ENCODE measurements around the gene TBX18. TPM values are rescaled to one million over a fixed set of nuclear protein-coding genes. Genes with fewer than 3 reads are reported as not detected.

TBX18 gene
- total and polyA plus RNA-seq, 4 experiments from 2014 or later = not detected

DNA sequence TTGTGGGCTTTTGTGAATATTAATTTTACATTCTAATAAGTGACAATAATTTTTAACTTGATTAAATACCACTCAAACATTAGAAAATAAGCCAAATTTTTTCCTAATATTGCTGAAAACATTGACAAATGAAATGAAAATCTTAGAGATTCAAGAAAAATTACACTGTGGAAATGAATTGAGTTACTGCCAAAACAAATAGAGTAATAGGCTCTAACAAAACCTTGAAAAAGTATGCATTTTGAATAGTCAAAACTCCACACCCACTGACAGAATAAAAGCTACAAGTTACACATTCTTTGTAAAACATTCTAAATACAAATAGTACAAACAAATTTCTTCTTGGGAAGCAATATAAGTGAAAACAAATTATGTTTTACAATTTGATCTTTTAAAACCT is 5.9 kb downstream of the TBX18 start:
- no peak overlapping the region for H3K27ac ChIP-seq (ENCODE audit: low read depth, low read length)
- Mint-ChIP-seq H3K36me3 (no peaks in the 10 kb centered on the region), H3K4me1 (no peaks in the 10 kb centered on the region), H3K9me3 (no peaks in the 10 kb centered on the region), H3K27ac (no peak overlapping the region), H3K27me3 (peaks cover 0 to 14% of the 10 kb centered on the region in 2 donors), H3K4me3 (no peak overlapping the region)
- intact Hi-C loops (cut with micrococcal nuclease) = no loop called here
- no peak for DNase-seq
- H3K36me3 ChIP-seq (ENCODE audit: insufficient read depth, low read length) = no peaks in the 10 kb centered on the region
- CTCF ChIA-PET (ENCODE audit: partially characterized antibody) = no interaction called here
- no peaks in the 10 kb centered on the region for H3K9me3 ChIP-seq (ENCODE audit: control insufficient read depth in 1 of 2, low read length in 2 of 2)
- H3K4me1 ChIP-seq (ENCODE audit: insufficient read depth, low read length) = no peaks in the 10 kb centered on the region
- POLR2A ChIA-PET (ENCODE audit: partially characterized antibody) = no interaction called here
- H3K27me3 ChIP-seq (ENCODE audit: insufficient read depth, low read length) = no peaks in the 10 kb centered on the region
- no peak overlapping the region for H3K4me3 ChIP-seq (ENCODE audit: low read length in 2 of 2)

DNA sequence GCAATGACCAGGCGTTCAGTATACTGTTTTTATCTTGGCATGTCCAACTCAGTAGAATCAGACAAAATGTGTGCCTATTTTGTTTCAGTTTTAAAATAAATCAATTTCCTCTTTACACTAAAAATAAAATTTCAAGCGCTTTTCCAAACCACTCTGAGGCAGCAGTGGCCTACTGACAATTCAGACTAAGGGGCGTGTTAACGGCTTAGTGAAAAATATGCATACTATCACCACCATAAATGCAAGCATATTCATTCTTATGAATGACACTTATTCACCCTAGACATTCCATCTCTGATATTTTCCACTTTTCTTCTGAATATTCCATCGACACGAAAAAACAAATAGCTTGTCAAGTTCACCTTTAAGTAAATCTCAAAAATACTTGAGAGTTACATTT is 7.5 kb downstream of the TBX18 start:
- Histone ChIP-seq H3K9me3 (ENCODE audit: control insufficient read depth in 1 of 2, low read length in 2 of 2) (no peaks in the 10 kb centered on the region), H3K36me3 (ENCODE audit: insufficient read depth, low read length) (no peaks in the 10 kb centered on the region), H3K27ac (ENCODE audit: low read depth, low read length) (no peak overlapping the region), H3K4me1 (ENCODE audit: insufficient read depth, low read length) (no peaks in the 10 kb centered on the region), H3K4me3 (ENCODE audit: low read length in 2 of 2) (no peak overlapping the region), H3K27me3 (ENCODE audit: insufficient read depth, low read length) (no peaks in the 10 kb centered on the region)
- ChIA-PET POLR2A (ENCODE audit: partially characterized antibody) (no interaction called here), CTCF (ENCODE audit: partially characterized antibody) (no interaction called here)
- H3K9me3 Mint-ChIP-seq = no peaks in the 10 kb centered on the region
- no peak overlapping the region for H3K4me3 Mint-ChIP-seq
- DNase-seq = no peak
- no peak overlapping the region for H3K27ac Mint-ChIP-seq
- H3K36me3 Mint-ChIP-seq = no peaks in the 10 kb centered on the region
- H3K27me3 Mint-ChIP-seq = peaks cover 0 to 7% of the 10 kb centered on the region in 2 donors
- intact Hi-C loops (cut with micrococcal nuclease) = no loop called here
- H3K4me1 Mint-ChIP-seq = no peaks in the 10 kb centered on the region

DNA sequence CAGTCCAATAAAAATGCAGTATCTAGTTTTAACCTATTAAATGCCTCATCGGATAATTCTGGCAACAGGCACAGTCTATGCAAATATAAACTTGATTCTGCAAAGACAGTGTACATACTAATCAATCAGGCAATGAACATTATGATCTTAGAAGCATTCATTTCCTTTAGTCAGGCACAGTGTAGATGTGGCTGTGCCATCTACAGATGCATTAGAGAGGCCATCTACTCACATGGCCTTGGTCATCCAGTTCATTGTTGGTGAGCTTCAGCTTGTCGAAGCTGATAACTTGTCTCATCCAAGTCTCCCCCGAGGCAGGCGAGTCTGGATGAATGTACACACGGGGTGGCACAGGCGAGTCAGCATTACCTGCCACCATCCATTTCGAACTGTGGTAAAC is 7.9 kb downstream of the TBX18 start:
- POLR2A ChIA-PET (ENCODE audit: partially characterized antibody) = no interaction called here
- H3K27me3 Mint-ChIP-seq = peaks cover 0 to 6% of the 10 kb centered on the region in 2 donors
- no peak overlapping the region for H3K4me3 ChIP-seq (ENCODE audit: low read length in 2 of 2)
- H3K9me3 ChIP-seq (ENCODE audit: control insufficient read depth in 1 of 2, low read length in 2 of 2) = no peaks in the 10 kb centered on the region
- DNase-seq = no peak
- H3K9me3 Mint-ChIP-seq = no peaks in the 10 kb centered on the region
- no peak overlapping the region for H3K4me3 Mint-ChIP-seq
- CTCF ChIA-PET (ENCODE audit: partially characterized antibody) = no interaction called here
- no peak overlapping the region for H3K27ac ChIP-seq (ENCODE audit: low read depth, low read length)
- no peaks in the 10 kb centered on the region for H3K36me3 Mint-ChIP-seq
- no peaks in the 10 kb centered on the region for H3K27me3 ChIP-seq (ENCODE audit: insufficient read depth, low read length)
- no peak overlapping the region for H3K27ac Mint-ChIP-seq
- H3K36me3 ChIP-seq (ENCODE audit: insufficient read depth, low read length) = no peaks in the 10 kb centered on the region
- intact Hi-C loops (cut with micrococcal nuclease) = no loop called here
- no peaks in the 10 kb centered on the region for H3K4me1 ChIP-seq (ENCODE audit: insufficient read depth, low read length)
- no peaks in the 10 kb centered on the region for H3K4me1 Mint-ChIP-seq

DNA sequence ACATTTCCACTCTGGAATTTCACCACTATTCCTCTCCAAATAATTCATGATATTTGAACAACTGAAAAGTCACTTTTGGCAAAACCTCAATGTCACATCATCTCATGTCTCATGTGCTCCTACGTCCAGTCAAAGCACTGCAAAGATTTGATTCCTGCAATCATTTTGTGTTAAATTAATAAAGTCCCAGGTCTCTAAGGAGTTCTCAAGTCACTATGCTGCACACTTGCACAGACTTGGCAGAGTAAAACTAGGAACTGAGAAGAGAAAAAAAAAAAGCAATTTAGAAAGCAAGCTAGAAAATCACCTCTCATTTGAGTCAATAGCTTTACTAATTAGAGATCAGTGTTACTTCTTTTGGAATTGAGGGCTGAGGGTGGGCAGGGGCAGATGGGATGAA is 11.2 kb downstream of the TBX18 start:
- Mint-ChIP-seq H3K4me3 (no peak overlapping the region), H3K27ac (no peak overlapping the region), H3K27me3 (peaks cover 0 to 4% of the 10 kb centered on the region in 2 donors), H3K9me3 (no peaks in the 10 kb centered on the region), H3K36me3 (no peaks in the 10 kb centered on the region), H3K4me1 (no peaks in the 10 kb centered on the region)
- ChIA-PET CTCF (ENCODE audit: partially characterized antibody) (no interaction called here), POLR2A (ENCODE audit: partially characterized antibody) (no interaction called here)
- H3K27ac ChIP-seq (ENCODE audit: low read depth, low read length) = no peak overlapping the region
- no peaks in the 10 kb centered on the region for H3K36me3 ChIP-seq (ENCODE audit: insufficient read depth, low read length)
- no peaks in the 10 kb centered on the region for H3K9me3 ChIP-seq (ENCODE audit: control insufficient read depth in 1 of 2, low read length in 2 of 2)
- H3K4me1 ChIP-seq (ENCODE audit: insufficient read depth, low read length) = no peaks in the 10 kb centered on the region
- DNase-seq = no peak
- H3K4me3 ChIP-seq (ENCODE audit: low read length in 2 of 2) = no peak overlapping the region
- intact Hi-C loops (cut with micrococcal nuclease) = no loop called here
- no peaks in the 10 kb centered on the region for H3K27me3 ChIP-seq (ENCODE audit: insufficient read depth, low read length)

DNA sequence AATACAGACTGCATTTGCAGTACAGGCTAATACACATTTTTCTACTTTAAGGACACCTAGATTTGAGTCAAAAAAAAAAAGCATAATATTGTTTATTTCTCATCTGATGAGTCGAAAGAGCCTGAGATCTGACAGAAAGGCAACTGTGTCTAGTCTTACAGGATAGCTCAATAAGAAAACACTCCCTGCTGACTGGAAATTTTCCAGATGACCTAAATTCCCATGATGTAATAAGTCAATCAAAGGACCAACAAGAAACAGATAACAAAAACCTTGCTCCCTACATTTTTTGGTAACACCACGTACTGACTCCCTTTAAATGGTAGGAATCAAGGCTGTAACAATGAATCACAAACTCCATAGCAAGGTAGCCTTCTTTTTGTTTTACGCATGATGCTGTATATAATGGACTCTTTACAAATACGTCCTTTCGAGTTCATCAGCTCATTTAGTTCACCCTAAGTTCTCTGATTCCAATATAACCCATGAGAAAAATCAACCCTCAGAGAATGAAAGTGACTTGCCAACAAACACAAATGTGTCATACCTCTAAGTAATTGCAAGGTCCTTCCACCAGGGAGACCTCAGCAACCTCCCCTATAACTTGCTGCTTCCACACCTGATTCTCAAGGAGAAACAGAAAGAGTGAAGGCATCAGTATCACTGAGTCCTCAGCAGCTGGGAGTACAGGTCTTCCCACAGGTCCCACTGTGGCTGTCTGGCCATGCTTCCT is 12.1 kb downstream of the TBX18 start:
- Mint-ChIP-seq H3K4me3 (no peak overlapping the region), H3K27me3 (peaks cover 0 to 3% of the 10 kb centered on the region in 2 donors), H3K36me3 (no peaks in the 10 kb centered on the region), H3K4me1 (no peaks in the 10 kb centered on the region), H3K27ac (no peak overlapping the region), H3K9me3 (no peaks in the 10 kb centered on the region)
- no peak overlapping the region for H3K27ac ChIP-seq (ENCODE audit: low read depth, low read length)
- intact Hi-C loops (cut with micrococcal nuclease) = no loop called here
- no peaks in the 10 kb centered on the region for H3K27me3 ChIP-seq (ENCODE audit: insufficient read depth, low read length)
- DNase-seq = no peak
- no peaks in the 10 kb centered on the region for H3K36me3 ChIP-seq (ENCODE audit: insufficient read depth, low read length)
- H3K4me3 ChIP-seq (ENCODE audit: low read length in 2 of 2) = no peak overlapping the region
- POLR2A ChIA-PET (ENCODE audit: partially characterized antibody) = no interaction called here
- CTCF ChIA-PET (ENCODE audit: partially characterized antibody) = no interaction called here
- H3K9me3 ChIP-seq (ENCODE audit: control insufficient read depth in 1 of 2, low read length in 2 of 2) = no peaks in the 10 kb centered on the region
- H3K4me1 ChIP-seq (ENCODE audit: insufficient read depth, low read length) = no peaks in the 10 kb centered on the region

DNA sequence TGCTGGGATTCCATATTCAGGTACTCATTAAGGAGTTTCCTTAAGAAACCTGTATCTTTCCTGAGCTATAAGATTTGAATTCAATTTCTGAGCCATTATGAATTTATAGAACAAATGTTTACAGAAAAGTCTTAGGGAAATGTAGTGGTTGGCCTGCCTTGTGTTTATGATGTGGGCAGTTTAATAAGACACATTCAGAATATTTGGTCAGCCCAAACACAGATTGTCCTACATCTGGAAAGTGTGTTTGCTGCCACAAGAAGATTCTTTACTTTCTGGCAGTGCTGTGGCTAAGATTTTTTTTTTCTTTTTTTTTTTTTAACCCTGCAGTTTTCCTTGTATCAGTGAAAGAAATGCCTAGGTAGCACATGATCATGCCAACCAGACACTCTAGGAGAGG is 15.2 kb downstream of the TBX18 start:
- Histone ChIP-seq H3K27ac (ENCODE audit: low read depth, low read length) (no peak overlapping the region), H3K9me3 (ENCODE audit: control insufficient read depth in 1 of 2, low read length in 2 of 2) (no peaks in the 10 kb centered on the region), H3K27me3 (ENCODE audit: insufficient read depth, low read length) (no peaks in the 10 kb centered on the region), H3K4me3 (ENCODE audit: low read length in 2 of 2) (no peak overlapping the region), H3K36me3 (ENCODE audit: insufficient read depth, low read length) (no peaks in the 10 kb centered on the region), H3K4me1 (ENCODE audit: insufficient read depth, low read length) (no peaks in the 10 kb centered on the region)
- no peak overlapping the region for H3K27ac Mint-ChIP-seq
- CTCF ChIA-PET (ENCODE audit: partially characterized antibody) = no interaction called here
- POLR2A ChIA-PET (ENCODE audit: partially characterized antibody) = no interaction called here
- no peaks in the 10 kb centered on the region for H3K36me3 Mint-ChIP-seq
- no peak for DNase-seq
- no peaks in the 10 kb centered on the region for H3K27me3 Mint-ChIP-seq
- no peak overlapping the region for H3K4me3 Mint-ChIP-seq
- H3K4me1 Mint-ChIP-seq = no peaks in the 10 kb centered on the region
- peaks cover 0 to 2% (median 0%) of the 10 kb centered on the region in 8 donors for H3K9me3 Mint-ChIP-seq
- intact Hi-C loops (cut with micrococcal nuclease) = no loop called here

DNA sequence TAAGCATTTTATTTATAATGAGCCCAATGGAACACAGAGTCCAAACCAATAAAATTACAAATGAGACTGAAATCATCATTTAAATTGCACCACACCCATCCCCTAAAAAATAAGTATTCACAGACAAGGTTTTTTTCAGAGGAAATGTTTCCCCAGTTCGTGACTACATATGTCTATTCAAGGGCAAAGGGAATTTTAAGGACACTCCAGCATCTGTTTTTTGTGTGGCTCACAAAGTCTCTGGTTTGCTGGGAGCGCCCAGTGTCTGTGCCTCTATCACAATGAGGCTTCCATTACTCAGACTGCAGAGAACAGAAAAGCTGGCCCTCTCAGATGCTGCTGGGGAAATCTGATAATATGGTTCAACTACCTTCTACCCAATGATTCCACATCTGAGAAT is 16.0 kb downstream of the TBX18 start:
- CTCF ChIA-PET (ENCODE audit: partially characterized antibody) = no interaction called here
- Mint-ChIP-seq H3K27ac (no peak overlapping the region), H3K27me3 (no peaks in the 10 kb centered on the region), H3K9me3 (peaks cover 0 to 2% (median 0%) of the 10 kb centered on the region in 8 donors), H3K4me3 (no peak overlapping the region), H3K4me1 (no peaks in the 10 kb centered on the region), H3K36me3 (no peaks in the 10 kb centered on the region)
- H3K4me1 ChIP-seq (ENCODE audit: insufficient read depth, low read length) = no peaks in the 10 kb centered on the region
- H3K9me3 ChIP-seq (ENCODE audit: control insufficient read depth in 1 of 2, low read length in 2 of 2) = no peaks in the 10 kb centered on the region
- H3K36me3 ChIP-seq (ENCODE audit: insufficient read depth, low read length) = no peaks in the 10 kb centered on the region
- no peak overlapping the region for H3K4me3 ChIP-seq (ENCODE audit: low read length in 2 of 2)
- H3K27me3 ChIP-seq (ENCODE audit: insufficient read depth, low read length) = no peaks in the 10 kb centered on the region
- POLR2A ChIA-PET (ENCODE audit: partially characterized antibody) = no interaction called here
- no peak overlapping the region for H3K27ac ChIP-seq (ENCODE audit: low read depth, low read length)
- intact Hi-C loops (cut with micrococcal nuclease) = no loop called here
- DNase-seq = no peak

DNA sequence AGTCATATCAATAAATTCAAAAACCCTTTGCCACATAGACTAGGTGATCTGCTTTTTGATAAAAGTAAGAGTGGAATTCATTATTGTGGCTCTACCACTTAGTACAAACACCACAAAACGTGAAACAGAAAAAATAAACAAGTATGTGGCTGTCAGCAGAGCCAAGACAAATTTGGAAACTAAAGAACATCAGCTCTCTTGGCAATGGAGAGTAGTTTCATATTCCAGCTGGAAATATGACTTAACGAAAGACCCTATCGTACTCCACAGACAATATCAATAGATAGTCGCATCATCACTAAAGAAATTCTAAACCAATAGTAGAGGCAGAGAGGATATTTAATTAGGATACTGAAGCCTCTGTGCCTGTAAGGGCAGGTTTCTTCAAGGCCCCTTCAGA is 20.8 kb downstream of the TBX18 start:
- ChIA-PET CTCF (ENCODE audit: partially characterized antibody) (no interaction called here), POLR2A (ENCODE audit: partially characterized antibody) (no interaction called here)
- Mint-ChIP-seq H3K4me1 (no peaks in the 10 kb centered on the region), H3K9me3 (peaks cover 0 to 2% (median 0%) of the 10 kb centered on the region in 8 donors), H3K4me3 (no peak overlapping the region), H3K36me3 (no peaks in the 10 kb centered on the region), H3K27me3 (no peaks in the 10 kb centered on the region), H3K27ac (no peak overlapping the region)
- intact Hi-C loops (cut with micrococcal nuclease) = no loop called here
- Histone ChIP-seq H3K4me3 (ENCODE audit: low read length in 2 of 2) (no peak overlapping the region), H3K36me3 (ENCODE audit: insufficient read depth, low read length) (no peaks in the 10 kb centered on the region), H3K27me3 (ENCODE audit: insufficient read depth, low read length) (no peaks in the 10 kb centered on the region), H3K9me3 (ENCODE audit: control insufficient read depth in 1 of 2, low read length in 2 of 2) (no peaks in the 10 kb centered on the region), H3K27ac (ENCODE audit: low read depth, low read length) (no peak overlapping the region), H3K4me1 (ENCODE audit: insufficient read depth, low read length) (no peaks in the 10 kb centered on the region)
- no peak for DNase-seq

All from CD4-positive, alpha-beta memory T cell (primary cell).